ENCODE measurements around the gene CUL9.

DNA sequence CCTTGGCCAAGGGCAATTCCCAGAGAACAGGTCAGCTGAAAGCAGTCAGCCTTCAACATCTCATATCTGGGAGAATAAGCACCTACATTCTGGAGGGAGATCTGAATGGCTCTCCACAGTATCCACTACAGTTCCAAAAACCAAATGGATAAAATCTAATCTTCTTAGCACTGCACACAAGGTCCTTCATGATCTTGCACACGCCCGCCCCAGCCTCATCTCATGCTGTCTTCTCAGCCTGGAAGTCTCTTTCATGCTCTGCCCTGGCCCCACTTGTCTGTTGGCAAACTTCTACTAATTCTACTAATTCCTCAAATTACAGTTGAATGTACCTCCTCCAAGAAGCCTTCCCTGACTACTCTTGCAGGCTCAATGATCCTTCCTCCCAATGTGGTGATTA lies 59.5 kb downstream of the CUL9 start:
- TF ChIP-seq, protein P1, sequence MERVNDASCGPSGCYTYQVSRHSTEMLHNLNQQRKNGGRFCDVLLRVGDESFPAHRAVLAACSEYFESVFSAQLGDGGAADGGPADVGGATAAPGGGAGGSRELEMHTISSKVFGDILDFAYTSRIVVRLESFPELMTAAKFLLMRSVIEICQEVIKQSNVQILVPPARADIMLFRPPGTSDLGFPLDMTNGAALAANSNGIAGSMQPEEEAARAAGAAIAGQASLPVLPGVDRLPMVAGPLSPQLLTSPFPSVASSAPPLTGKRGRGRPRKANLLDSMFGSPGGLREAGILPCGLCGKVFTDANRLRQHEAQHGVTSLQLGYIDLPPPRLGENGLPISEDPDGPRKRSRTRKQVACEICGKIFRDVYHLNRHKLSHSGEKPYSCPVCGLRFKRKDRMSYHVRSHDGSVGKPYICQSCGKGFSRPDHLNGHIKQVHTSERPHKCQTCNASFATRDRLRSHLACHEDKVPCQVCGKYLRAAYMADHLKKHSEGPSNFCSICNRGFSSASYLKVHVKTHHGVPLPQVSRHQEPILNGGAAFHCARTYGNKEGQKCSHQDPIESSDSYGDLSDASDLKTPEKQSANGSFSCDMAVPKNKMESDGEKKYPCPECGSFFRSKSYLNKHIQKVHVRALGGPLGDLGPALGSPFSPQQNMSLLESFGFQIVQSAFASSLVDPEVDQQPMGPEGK (CRISPR knock-in tag; IDR thresholded peaks at IDR 0.05; ENCODE audit: borderline replicate concordance): no peak
- no peak for TF ChIP-seq CSDC2 (CRISPR knock-in tag; IDR thresholded peaks at IDR 0.05)
- no peak for TF ChIP-seq ZFP3 (CRISPR knock-in tag; IDR thresholded peaks at IDR 0.05)
- no peak for TF ChIP-seq GLIS3 (CRISPR knock-in tag; IDR thresholded peaks at IDR 0.05)
- no peak for TF ChIP-seq TCF4 (CRISPR knock-in tag; IDR thresholded peaks at IDR 0.05; ENCODE audit: borderline replicate concordance)
- TF ChIP-seq ARNTL (CRISPR knock-in tag; IDR thresholded peaks at IDR 0.05; ENCODE audit: borderline replicate concordance, low read depth): no peak
- TF ChIP-seq RARB (CRISPR knock-in tag; IDR thresholded peaks at IDR 0.05): no peak
